K562 (cell line): ENCODE data around the gene FOXJ2. TPM values are rescaled to one million over a fixed set of nuclear protein-coding genes. Genes with fewer than 3 reads are reported as not detected.

Experiments used
- ATAC-seq: fragments of 200-7000 bp; cut with Tn5 transposase; 3 replicates; pipeline ENCODE4 v1.9.1; 2020; ENCODE audit warnings: moderate library complexity
- BruUV-seq: library from RNA; stranded (reverse); fragments of 400-500 nt; replicated peaks from 2 replicates; lab custom pipeline; 2021; lab: Mats Ljungman, UMichigan
- CTCF ChIA-PET: fragments of 300-600 bp; formaldehyde crosslinking; extraction: SDS; loops from one replicate; lab custom pipeline; 2021; ENCODE audit warnings: low intra/inter-chr PET ratio; lab: Yijun Ruan, JAX
- POLR2A ChIA-PET: fragments of 300-600, 350-650 bp; sonication (Branson Sonifier 250); formaldehyde crosslinking; extraction: SDS; loops from one replicate; lab custom pipeline; 2021; ENCODE audit warnings: antibody characterized with exemption, inconsistent platforms; lab: Yijun Ruan, JAX
- DNase-seq, 4 experiments: peaks; one replicate each; pipeline versions ENCODE4 v3.0.0 to v3.0.0-alpha.2; 2011 to 2018; ENCODE audit warnings: low spot score in 3 of 4, mixed read lengths in 3 of 4; ENCODE audit errors: extremely low read depth in 1 of 4
- FAIRE-seq: peaks from 2 replicates; lab custom pipeline; 2011; peaks lifted over from hg19 to GRCh38; lab: Jason Lieb, UNC
- H2AFZ ChIP-seq: 2 replicates; pipeline ENCODE4 v1.6.0; 2011; ENCODE audit warnings: low read depth, low read length, control low read depth, inconsistent platforms
- H3K27ac ChIP-seq: fragments of 200-600 bp; 3 replicates; pipeline ENCODE4 v1.8.0; 2011; ENCODE audit warnings: low read depth, mild to moderate bottlenecking, control low read depth, inconsistent platforms, low read length, moderate library complexity, mixed read lengths; ENCODE audit errors: extremely low read depth
- H3K27me3 ChIP-seq, 2 experiments: fragments of 300-600 bp in 1 of 2; 2 replicates in 1 of 2; 3 replicates in 1 of 2; pipeline versions ENCODE4 v1.6.0 to v1.8.0; 2011; ENCODE audit warnings: inconsistent platforms in 2 of 2, low read length in 2 of 2, mild to moderate bottlenecking in 1 of 2, mixed read lengths in 1 of 2, moderate library complexity in 1 of 2; ENCODE audit not compliant: control insufficient read depth in 2 of 2, insufficient read depth in 2 of 2
- H3K36me3 ChIP-seq: fragments of 300-600 bp; 3 replicates; pipeline ENCODE4 v1.8.0; 2011; ENCODE audit warnings: mild to moderate bottlenecking, low read length, inconsistent platforms; ENCODE audit not compliant: control insufficient read depth, insufficient read depth
- H3K4me1 ChIP-seq, 2 experiments: fragments of 200-600 bp in 1 of 2; replicated peaks in 1 of 2; 2 replicates in 1 of 2; 3 replicates in 1 of 2; pipeline versions ENCODE4 v1.5.1 to v1.8.0; 2011; ENCODE audit warnings: inconsistent platforms in 2 of 2, low read length in 2 of 2, mild to moderate bottlenecking in 1 of 2, mixed read lengths in 1 of 2, moderate library complexity in 1 of 2; ENCODE audit not compliant: control insufficient read depth in 2 of 2, insufficient read depth in 2 of 2
- H3K4me2 ChIP-seq: 2 replicates; pipeline ENCODE4 v1.6.1; 2011; ENCODE audit warnings: low read length, control low read depth, inconsistent platforms, mixed read lengths; ENCODE audit not compliant: insufficient read depth
- H3K4me3 ChIP-seq: fragments of 200-600 bp; sonication (generic), shearing (Covaris generic); 2 replicates; pipeline ENCODE4 v1.5.1; 2016; ENCODE audit warnings: control low read depth, inconsistent platforms
- H3K79me2 ChIP-seq: fragments of 200-600 bp; 3 replicates; pipeline ENCODE4 v1.8.0; 2011; ENCODE audit warnings: low read length, inconsistent platforms; ENCODE audit not compliant: control insufficient read depth, insufficient read depth
- H3K9ac ChIP-seq, 2 experiments: 2 replicates each; pipeline versions ENCODE4 v1.6.0 to v1.6.1; 2011; ENCODE audit warnings: low read depth in 2 of 2, low read length in 2 of 2, control low read depth in 1 of 2, inconsistent platforms in 1 of 2, mild to moderate bottlenecking in 1 of 2, mixed read lengths in 1 of 2; ENCODE audit not compliant: insufficient read depth in 1 of 2
- H3K9me1 ChIP-seq: one replicate; pipeline ENCODE4 v1.6.0; 2011; ENCODE audit warnings: inconsistent platforms, mild to moderate bottlenecking, low read length, moderate library complexity; ENCODE audit not compliant: control insufficient read depth, insufficient read depth
- H3K9me3 ChIP-seq: replicated peaks from 2 replicates; pipeline ENCODE4 v1.5.1; 2011; ENCODE audit warnings: low read depth, low read length, inconsistent platforms; ENCODE audit not compliant: control insufficient read depth, insufficient read depth
- H4K20me1 ChIP-seq: replicated peaks from 2 replicates; pipeline ENCODE4 v1.6.1; 2011; ENCODE audit warnings: low read length, inconsistent platforms, mixed read lengths; ENCODE audit not compliant: control insufficient read depth, insufficient read depth
- CBX1 ChIP-seq: sonication (generic); IDR thresholded peaks from 2 replicates; pipeline ENCODE4 v1.6.1; 2016; ENCODE audit warnings: antibody characterized with exemption, low read depth, mild to moderate bottlenecking
- JUND ChIP-seq, 2 experiments: IDR thresholded peaks; 2 replicates in 1 of 2; 3 replicates in 1 of 2; pipeline ENCODE4 v1.6.1; 2011; ENCODE audit warnings: borderline replicate concordance in 2 of 2, low read depth in 2 of 2, low read length in 2 of 2, improper control_type of control experiment in 1 of 2, missing biosample characterization in 1 of 2, missing genetic modification characterization in 1 of 2, missing genetic modification reagents in 1 of 2
- PTBP1 ChIP-seq: fragments of 200-400 bp; formaldehyde crosslinking; IDR thresholded peaks from 2 replicates; pipeline ENCODE4 v1.6.1; 2017; ENCODE audit warnings: low read depth, low read length
- TAL1 ChIP-seq: fragments of 450-650 bp; IDR thresholded peaks from 2 replicates; pipeline ENCODE4 v1.6.1; 2016; ENCODE audit warnings: mild to moderate bottlenecking
- ZNF175 ChIP-seq: fragments of 200-800 bp; sonication (Bioruptor generic); IDR thresholded peaks from 2 replicates; pipeline ENCODE4 v1.6.1; 2016; ENCODE audit warnings: low read depth, mild to moderate bottlenecking, missing genetic modification characterization, missing compliant biosample characterization
- WGBS: fragments of 100-300 bp; shearing (Covaris generic); methylation state at CpG from one replicate; pipeline ENCODE4 v1.1.6; 2016; ENCODE audit warnings: low coverage, mixed read lengths; ENCODE audit not compliant: insufficient coverage; ENCODE audit errors: missing lambda C conversion rate; 5-methylcytosine and 5-hydroxymethylcytosine counted together
- in situ Hi-C: fragments of 300-500 bp; cut with MboI; formaldehyde crosslinking; loops from 4 replicates; pipeline ENCODE4 v1.15.0; 2018; ENCODE audit warnings: inconsistent platforms, mixed read lengths
- intact Hi-C: fragments of 100-400 bp; cut with micrococcal nuclease; formaldehyde crosslinking; loops from 2 replicates; pipeline ENCODE4 v1.14.2; 2022
- polyA plus RNA-seq, 8 experiments: library from polyadenylated mRNA; depleted of rRNA in 4 of 8; stranded (reverse) in 5 of 8; unstranded in 3 of 8; fragments of >200 nt; fragmentation: Nextera tagmentation in 2 of 8; fragmentation: Illumina TruSeq in 1 of 8; extraction: Ambion mirVana in 2 of 8; extraction: Trizol in 1 of 8; gene quantifications; 2 replicates each; pipeline versions ENCODE4 v1.2.1 to v1.2.3, GENCODE V29; 2011 to 2014; ENCODE audit warnings: inconsistent platforms in 1 of 8, missing spikeins in 1 of 8
- total RNA-seq, 7 experiments: library from RNA; depleted of rRNA in 6 of 7; stranded (reverse); fragments of >200 nt in 6 of 7; fragmentation: Illumina TruSeq in 2 of 7; extraction: Trizol in 2 of 7; gene quantifications; 2 replicates each; pipeline versions ENCODE4 v1.2.1 to v1.2.3, GENCODE V29; 2011 to 2021; ENCODE audit warnings: low replicate concordance in 1 of 7

Gene FOXJ2
- total and polyA plus RNA-seq, 9 of the 15 experiments (the other 6 are each of a cell fraction or from before 2014, with no cell fraction given), result 1.0 to 7.5 (median 2.4) TPM

DNA sequence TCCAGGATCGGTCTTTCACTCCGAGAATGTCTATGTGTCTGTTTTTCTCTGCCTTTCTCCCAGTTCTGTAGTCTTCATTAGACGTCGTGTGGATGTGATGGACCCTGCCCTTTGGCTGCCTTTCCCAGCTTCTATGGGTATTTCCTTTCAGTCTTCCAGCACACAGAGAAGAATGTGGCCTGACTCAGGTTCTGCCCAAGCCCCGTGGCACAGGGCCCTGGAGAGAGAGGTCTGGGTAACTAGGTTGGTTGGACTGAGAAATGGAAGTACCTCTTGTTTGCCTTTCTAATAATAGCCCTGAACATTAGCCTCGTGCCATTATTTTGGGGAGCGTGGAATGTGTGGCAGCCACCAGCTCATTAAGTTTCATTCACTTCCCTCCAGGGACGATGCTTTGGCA, 3.8 kb downstream of the FOXJ2 start:
- BruUV-seq, result no TSS peak
- no peak overlapping the region for H3K4me3 ChIP-seq
- no peaks in the 10 kb centered on the region; a peak in 1 of 5 replicates for H3K27me3 ChIP-seq
- in situ Hi-C loops (no loop called here), intact Hi-C loops (no loop called here)
- peaks cover 2% of the 10 kb centered on the region for H3K9me1 ChIP-seq
- H3K9me3 ChIP-seq, result no peaks in the 10 kb centered on the region
- WGBS, result 70% methylated on average over 8 of the region's 8 CpGs
- FAIRE-seq, result no peak
- no peaks in the 10 kb centered on the region; the same call in 1 of the 2 replicates for H4K20me1 ChIP-seq
- no peak overlapping the region for H3K4me2 ChIP-seq
- DNase-seq, result no peak
- H2AFZ ChIP-seq, result no peak overlapping the region
- H3K79me2 ChIP-seq, result peaks cover 56% of the 10 kb centered on the region
- no peak for ATAC-seq
- peaks cover 19% of the 10 kb centered on the region; the same call in 1 of the 3 replicates for H3K36me3 ChIP-seq
- CTCF ChIA-PET, result no interaction called here
- H3K9ac ChIP-seq, result no peak overlapping the region
- TF ChIP-seq CBX1 (no peak), JUND (IDR thresholded peaks at IDR 0.05; ENCODE audit: borderline replicate concordance, low read depth, low read length) (no peak), JUND (tag; IDR thresholded peaks at IDR 0.05; ENCODE audit: borderline replicate concordance, low read depth, low read length) (no peak), TAL1 (no peak), ZNF175 (CRISPR knock-in tag) (no peak), PTBP1 (no peak)
- H3K27ac ChIP-seq, result no peak overlapping the region
- POLR2A ChIA-PET, result interaction anchor here (0.9 kb wide), 1 partner anchor 14 kb away, joined by 3 read pairs; no protein-coding TSS in a partner anchor
- H3K4me1 ChIP-seq, result peaks cover 44 to 58% of the 10 kb centered on the region in 2 experiments
